GM12878 (cell line): ENCODE measurements around the gene SEC16A. TPM values are rescaled to one million over a fixed set of nuclear protein-coding genes. Genes with fewer than 3 reads are reported as not detected.

Experiments
- ATAC-seq: fragments of 200-7000 bp; cut with Tn5 transposase; 3 replicates; pipeline ENCODE4 v1.9.1; 2020; ENCODE audit warnings: mild to moderate bottlenecking, moderate library complexity
- BruUV-seq: library from RNA; stranded (reverse); fragments of 400-500 nt; replicated peaks from 2 replicates; lab custom pipeline; 2021; lab: Mats Ljungman, UMichigan
- CTCF ChIA-PET: fragments of 300-600 bp; sonication (Branson Sonifier 250); formaldehyde crosslinking; extraction: SDS; loops from one replicate; lab custom pipeline; 2021; ENCODE audit warnings: inconsistent platforms; lab: Yijun Ruan, JAX
- POLR2A ChIA-PET: fragments of 350-600 bp; formaldehyde crosslinking; extraction: SDS; loops from one replicate; lab custom pipeline; 2021; ENCODE audit warnings: inconsistent platforms; lab: Charles Lee
- RAD21 ChIA-PET: fragments of 300-600 bp; sonication (Branson Sonifier 250); formaldehyde crosslinking; loops from one replicate; lab custom pipeline; 2023; ENCODE audit warnings: antibody characterized with exemption; ENCODE audit not compliant: unreplicated experiment; lab: Charles Lee
- SMC1A ChIA-PET: fragments of 300-600 bp; sonication (Branson Sonifier 250); formaldehyde crosslinking; loops from one replicate; lab custom pipeline; 2023; ENCODE audit not compliant: unreplicated experiment, uncharacterized antibody; lab: Charles Lee
- DNase-seq: peaks from one replicate; pipeline ENCODE4 v3.0.0-alpha.2; 2011; ENCODE audit warnings: low read depth, low spot score
- FAIRE-seq: peaks from 3 replicates; lab custom pipeline; 2011; peaks lifted over from hg19 to GRCh38; lab: Jason Lieb, UNC
- H2AFZ ChIP-seq: 2 replicates; pipeline ENCODE4 v1.6.0; 2011; ENCODE audit warnings: low read depth, low read length, control low read depth; ENCODE audit not compliant: control insufficient read depth
- H3K27ac ChIP-seq: 2 replicates; pipeline ENCODE4 v1.5.1; 2011; ENCODE audit warnings: control low read depth; ENCODE audit not compliant: control insufficient read depth, insufficient read depth
- H3K27me3 ChIP-seq, 2 experiments: replicated peaks in 1 of 2; 2 replicates each; pipeline versions ENCODE4 v1.6.0 to v1.6.1; 2011; ENCODE audit warnings: low read length in 1 of 2; ENCODE audit not compliant: control insufficient read depth in 2 of 2, insufficient read depth in 2 of 2
- H3K36me3 ChIP-seq, 2 experiments: 2 replicates each; pipeline ENCODE4 v1.5.1; 2011; ENCODE audit warnings: low read length in 1 of 2; ENCODE audit not compliant: control insufficient read depth in 2 of 2, insufficient read depth in 2 of 2
- H3K4me1 ChIP-seq: 2 replicates; pipeline ENCODE4 v1.6.1; 2011; ENCODE audit warnings: mild to moderate bottlenecking, low read length, moderate library complexity, mixed read lengths; ENCODE audit not compliant: control insufficient read depth, insufficient read depth
- H3K4me2 ChIP-seq: 2 replicates; pipeline ENCODE4 v1.6.0; 2011; ENCODE audit warnings: control low read depth; ENCODE audit not compliant: control insufficient read depth, insufficient read depth
- H3K4me3 ChIP-seq: fragments of 200-600 bp; sonication (generic); 2 replicates; pipeline ENCODE4 v1.5.1; 2016
- H3K79me2 ChIP-seq: 2 replicates; pipeline ENCODE4 v1.6.0; 2011; ENCODE audit warnings: low read length; ENCODE audit not compliant: control insufficient read depth, insufficient read depth
- H3K9ac ChIP-seq: 2 replicates; pipeline ENCODE4 v1.8.0; 2011; ENCODE audit warnings: low read length, control low read depth, mixed read lengths; ENCODE audit not compliant: control insufficient read depth, insufficient read depth
- H3K9me3 ChIP-seq: replicated peaks from 3 replicates; pipeline ENCODE4 v1.5.1; 2011; ENCODE audit warnings: mild to moderate bottlenecking, low read length; ENCODE audit not compliant: control insufficient read depth, insufficient read depth
- H4K20me1 ChIP-seq: 2 replicates; pipeline ENCODE4 v1.6.0; 2011; ENCODE audit not compliant: control insufficient read depth, insufficient read depth
- DPF2 ChIP-seq: fragments of 450-650 bp; IDR thresholded peaks from 2 replicates; pipeline ENCODE4 v1.6.1; 2017; ENCODE audit warnings: mild to moderate bottlenecking
- ESRRA ChIP-seq: IDR thresholded peaks from 2 replicates; pipeline ENCODE4 v1.6.1; 2012; ENCODE audit warnings: mild to moderate bottlenecking, low read length, improper control_type of control experiment
- POLR2A ChIP-seq: IDR thresholded peaks from 2 replicates; pipeline ENCODE4 v1.6.1; 2011; ENCODE audit warnings: low read depth, mild to moderate bottlenecking, low read length
- SIN3A ChIP-seq: IDR thresholded peaks from 2 replicates; pipeline ENCODE4 v1.6.1; 2012; ENCODE audit warnings: low read depth, low read length, improper control_type of control experiment
- SP1 ChIP-seq: IDR thresholded peaks from one replicate; pipeline ENCODE4 v1.6.1; 2011; ENCODE audit warnings: low read depth, low read length
- SREBF2 ChIP-seq: IDR thresholded peaks from 2 replicates; pipeline ENCODE4 v1.6.1; 2012; ENCODE audit warnings: mild to moderate bottlenecking, low read length
- WGBS: methylation state at CpG from one replicate; pipeline ENCODE4 v1.1.6; 2016; ENCODE audit warnings: low lambda C conversion rate; ENCODE audit not compliant: insufficient replicate concordance, insufficient coverage; ENCODE audit errors: missing lambda C conversion rate; 5-methylcytosine and 5-hydroxymethylcytosine counted together
- in situ Hi-C: fragments of 300-500 bp; cut with MboI; formaldehyde crosslinking; loops from 9 replicates; pipeline ENCODE4 v1.14.3; 2018; ENCODE audit warnings: mixed read lengths
- intact Hi-C: fragments of 100-400 bp; cut with micrococcal nuclease; formaldehyde crosslinking; loops from one replicate; pipeline ENCODE4 v1.14.2; 2022; ENCODE audit not compliant: unreplicated experiment
- polyA plus RNA-seq, 11 experiments: library from polyadenylated mRNA; depleted of rRNA in 4 of 11; unstranded in 6 of 11; stranded (reverse) in 5 of 11; fragments of >200 nt; fragmentation: Nextera tagmentation in 4 of 11; fragmentation: Illumina TruSeq in 1 of 11; extraction: Ambion mirVana in 4 of 11; extraction: Trizol in 1 of 11; gene quantifications; 1 replicate in 1 of 11; 2 replicates in 10 of 11; pipeline versions ENCODE4 v1.2.1 to v1.2.3, GENCODE V29; 2011 to 2016; ENCODE audit warnings: inconsistent platforms in 2 of 11, missing spikeins in 2 of 11, low read depth in 1 of 11
- total RNA-seq, 4 experiments: library from RNA; depleted of rRNA in 3 of 4; stranded (reverse); fragments of >200 nt in 3 of 4; fragmentation: Illumina TruSeq in 1 of 4; extraction: Trizol in 1 of 4; gene quantifications; 2 replicates each; pipeline versions ENCODE4 v1.2.1 to v1.2.3, GENCODE V29; 2013 to 2021
- TF ChIP-seq, protein P1 (sequence below): fragments of 450-650 bp; IDR thresholded peaks from 2 replicates; pipeline ENCODE4 v1.6.1; 2017; ENCODE audit warnings: low read depth, mild to moderate bottlenecking, moderate library complexity

SEC16A gene
- total and polyA plus RNA-seq, 10 of the 15 experiments (the other 5 are each of a cell fraction or from before 2014, with no cell fraction given), result 9.9 to 59.1 (median 21.7) TPM

DNA sequence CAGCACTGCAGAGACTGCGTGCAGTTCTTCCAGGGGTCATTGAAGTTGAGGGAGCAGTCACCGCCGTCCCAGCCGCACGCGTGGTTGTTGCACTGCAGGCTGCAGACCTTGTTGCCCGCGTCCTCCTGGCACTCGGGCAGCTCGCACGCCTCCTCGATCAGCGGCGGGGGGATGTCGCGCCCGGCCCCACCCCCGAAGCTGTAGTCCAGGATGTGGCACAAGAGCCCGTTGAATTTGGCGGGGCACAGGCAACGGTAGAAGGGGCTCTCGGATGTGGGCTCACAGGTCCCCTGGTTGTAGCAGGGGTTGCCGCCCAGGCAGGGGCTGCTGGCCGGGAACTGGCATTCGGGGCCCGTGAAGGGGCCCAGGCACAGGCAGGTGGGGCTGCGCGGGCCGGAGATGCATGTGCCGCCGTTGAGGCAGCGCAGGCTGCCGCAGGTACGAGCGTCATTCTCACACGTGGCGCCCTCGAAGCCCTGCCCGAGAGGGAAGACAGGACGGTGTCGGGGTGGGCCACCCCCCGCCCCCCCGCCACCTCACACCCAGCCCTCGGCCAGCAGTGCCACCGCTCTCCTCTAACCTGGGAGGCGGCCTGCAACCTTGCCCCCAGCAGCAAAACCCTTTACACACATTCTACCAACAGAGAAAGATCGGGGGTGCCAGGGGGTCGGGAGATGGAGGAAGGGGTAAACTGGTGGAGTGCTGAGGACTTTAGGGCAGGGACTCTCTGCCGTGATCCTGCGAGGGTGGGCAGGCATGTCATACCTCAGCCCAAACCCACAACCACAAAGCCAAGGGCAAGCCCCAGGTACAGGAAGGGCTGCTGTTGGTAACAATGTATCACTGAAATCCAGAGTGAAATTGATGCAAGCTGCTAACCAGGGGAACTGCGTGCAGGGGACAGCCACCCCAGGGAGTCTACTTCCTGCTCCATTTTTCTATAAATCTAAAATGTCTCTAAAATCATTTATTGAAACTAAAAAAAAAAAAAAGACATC is 22.9 kb upstream of the SEC16A start:
- POLR2A ChIA-PET, result no interaction called here
- DNase-seq (no peak), ATAC-seq (no peak), FAIRE-seq (no peak)
- peaks cover 0 to 57% of the 10 kb centered on the region in 2 experiments; a peak in 2 of 4 replicates for H3K36me3 ChIP-seq
- intact Hi-C loops (no loop called here), in situ Hi-C loops (no loop called here)
- H2AFZ ChIP-seq, result no peak overlapping the region
- H3K27ac ChIP-seq, result no peak overlapping the region
- H3K4me2 ChIP-seq, result no peak overlapping the region
- no peak overlapping the region for H3K4me3 ChIP-seq
- no peaks in the 10 kb centered on the region for H3K4me1 ChIP-seq
- no peaks in the 10 kb centered on the region for H3K27me3 ChIP-seq
- CTCF ChIA-PET, result no interaction called here
- RAD21 ChIA-PET, result no interaction called here
- H3K79me2 ChIP-seq, result no peaks in the 10 kb centered on the region
- WGBS, result 94% methylated on average over 41 of the region's 51 CpGs
- no peak overlapping the region for H3K9ac ChIP-seq
- no TSS peak for BruUV-seq
- H4K20me1 ChIP-seq, result no peaks in the 10 kb centered on the region
- TF ChIP-seq, protein P1, sequence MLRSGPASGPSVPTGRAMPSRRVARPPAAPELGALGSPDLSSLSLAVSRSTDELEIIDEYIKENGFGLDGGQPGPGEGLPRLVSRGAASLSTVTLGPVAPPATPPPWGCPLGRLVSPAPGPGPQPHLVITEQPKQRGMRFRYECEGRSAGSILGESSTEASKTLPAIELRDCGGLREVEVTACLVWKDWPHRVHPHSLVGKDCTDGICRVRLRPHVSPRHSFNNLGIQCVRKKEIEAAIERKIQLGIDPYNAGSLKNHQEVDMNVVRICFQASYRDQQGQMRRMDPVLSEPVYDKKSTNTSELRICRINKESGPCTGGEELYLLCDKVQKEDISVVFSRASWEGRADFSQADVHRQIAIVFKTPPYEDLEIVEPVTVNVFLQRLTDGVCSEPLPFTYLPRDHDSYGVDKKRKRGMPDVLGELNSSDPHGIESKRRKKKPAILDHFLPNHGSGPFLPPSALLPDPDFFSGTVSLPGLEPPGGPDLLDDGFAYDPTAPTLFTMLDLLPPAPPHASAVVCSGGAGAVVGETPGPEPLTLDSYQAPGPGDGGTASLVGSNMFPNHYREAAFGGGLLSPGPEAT, result no peak
- TF ChIP-seq DPF2 (no peak), SIN3A (no peak), POLR2A (no peak), SREBF2 (no peak), ESRRA (no peak), SP1 (no peak)
- SMC1A ChIA-PET, result no interaction called here
- no peaks in the 10 kb centered on the region for H3K9me3 ChIP-seq
